Epithelial cell of proximal tubule (primary cell): Measurements from ENCODE around the gene UBXN4. TPM values are rescaled to one million over a fixed set of nuclear protein-coding genes. Genes with fewer than 3 reads are reported as not detected.
"Not testable (repeated sequence)": the region's sequence is repeated elsewhere in the genome, so short reads cannot be mapped to it uniquely, and the experiment has no call there.

Source experiments
- DNase-seq: peaks from one replicate; pipeline ENCODE4 v3.0.0-alpha.2; 2011; ENCODE audit warnings: low read depth
- H3K4me3 ChIP-seq: 2 replicates; pipeline ENCODE4 v1.5.1; 2011; ENCODE audit warnings: low read depth, mild to moderate bottlenecking, low read length
- total RNA-seq: library from RNA; depleted of rRNA; stranded (reverse); fragments of >200 nt; gene quantifications from 2 replicates; pipeline ENCODE4 v1.2.3, GENCODE V29; 2015
- TF ChIP-seq, protein P1 (sequence below): conservative IDR thresholded peaks from 2 replicates; pipeline ENCODE4 v1.5.1; 2012; ENCODE audit warnings: low read depth, mild to moderate bottlenecking, low read length

Gene UBXN4
- 47.2 and 50.2 TPM in 2 replicates for total RNA-seq

DNA sequence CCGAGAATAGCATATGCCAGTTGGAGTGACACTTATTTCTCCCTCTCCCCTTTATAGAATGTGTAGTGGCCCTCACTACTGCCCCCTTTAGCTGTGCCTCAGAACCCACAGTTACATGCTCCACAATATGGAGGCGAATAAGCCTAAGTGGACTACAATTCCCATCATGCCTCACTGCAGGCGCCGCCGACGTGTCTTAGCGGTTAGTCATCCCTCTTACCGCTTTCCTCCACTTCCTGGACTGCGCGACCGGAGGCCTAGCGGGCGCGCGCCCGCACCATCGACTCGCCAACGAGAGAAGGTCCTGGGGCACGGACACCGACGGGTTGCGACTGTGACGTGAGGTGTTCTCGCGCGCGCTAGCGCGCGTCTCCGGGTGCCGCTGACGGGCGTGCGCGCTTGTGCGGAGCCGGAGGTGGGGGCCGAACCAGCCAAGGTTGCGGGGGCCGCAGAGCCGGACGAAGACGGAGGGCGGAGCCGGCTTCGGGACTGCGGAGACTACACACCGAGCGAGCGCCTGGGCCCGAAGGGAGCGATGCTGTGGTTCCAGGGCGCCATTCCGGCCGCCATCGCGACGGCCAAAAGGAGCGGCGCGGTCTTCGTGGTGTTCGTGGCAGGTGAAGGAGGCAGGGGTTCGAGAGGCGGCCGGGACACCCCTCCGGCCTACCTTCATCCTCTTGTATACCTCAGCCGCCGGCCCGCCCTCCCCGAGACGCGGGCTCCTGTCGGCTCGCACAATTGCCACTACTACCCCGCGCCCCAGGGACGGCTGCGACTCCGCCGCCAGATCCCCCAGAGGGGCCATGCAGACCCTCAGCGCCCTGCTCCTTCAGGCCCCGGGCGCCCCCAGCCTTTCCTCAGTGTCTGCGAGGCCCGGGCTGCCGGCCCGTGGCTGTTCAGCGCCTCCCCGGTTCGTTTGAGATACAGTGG, at the start of gene UBXN4:
Gene UBXN4 (plus strand): TSS at position 461 of the 930 bp plus-strand sequence. CDS start 75 bp downstream, at position 536.
- peak within 1 kb of the TSS; percentile 78 for H3K4me3 ChIP-seq
- DNase-seq, result peak; percentile 81
- TF ChIP-seq, protein P1, sequence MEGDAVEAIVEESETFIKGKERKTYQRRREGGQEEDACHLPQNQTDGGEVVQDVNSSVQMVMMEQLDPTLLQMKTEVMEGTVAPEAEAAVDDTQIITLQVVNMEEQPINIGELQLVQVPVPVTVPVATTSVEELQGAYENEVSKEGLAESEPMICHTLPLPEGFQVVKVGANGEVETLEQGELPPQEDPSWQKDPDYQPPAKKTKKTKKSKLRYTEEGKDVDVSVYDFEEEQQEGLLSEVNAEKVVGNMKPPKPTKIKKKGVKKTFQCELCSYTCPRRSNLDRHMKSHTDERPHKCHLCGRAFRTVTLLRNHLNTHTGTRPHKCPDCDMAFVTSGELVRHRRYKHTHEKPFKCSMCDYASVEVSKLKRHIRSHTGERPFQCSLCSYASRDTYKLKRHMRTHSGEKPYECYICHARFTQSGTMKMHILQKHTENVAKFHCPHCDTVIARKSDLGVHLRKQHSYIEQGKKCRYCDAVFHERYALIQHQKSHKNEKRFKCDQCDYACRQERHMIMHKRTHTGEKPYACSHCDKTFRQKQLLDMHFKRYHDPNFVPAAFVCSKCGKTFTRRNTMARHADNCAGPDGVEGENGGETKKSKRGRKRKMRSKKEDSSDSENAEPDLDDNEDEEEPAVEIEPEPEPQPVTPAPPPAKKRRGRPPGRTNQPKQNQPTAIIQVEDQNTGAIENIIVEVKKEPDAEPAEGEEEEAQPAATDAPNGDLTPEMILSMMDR, result peak; percentile 59

DNA sequence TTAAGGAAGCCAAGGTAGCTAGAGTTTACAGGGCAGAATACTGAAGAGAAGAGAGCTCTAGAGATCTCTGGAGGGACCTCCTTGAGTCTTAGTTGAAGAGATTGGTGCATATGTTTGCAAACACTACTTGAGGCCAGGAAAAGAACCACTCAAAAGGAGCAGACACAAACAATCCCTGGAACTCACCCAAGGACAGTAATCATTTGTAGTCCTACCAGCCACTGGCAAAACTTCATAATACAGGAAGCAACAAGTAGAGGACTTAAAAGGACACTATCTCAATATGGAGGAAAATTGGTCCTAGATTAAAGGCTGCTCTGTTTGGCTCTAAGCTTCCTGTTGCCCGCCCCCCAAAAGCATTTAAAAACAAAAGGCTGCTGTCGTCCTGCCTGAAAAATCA, 46.9 kb upstream of the UBXN4 start:
- no peak for DNase-seq
- H3K4me3 ChIP-seq, result no peak overlapping the region
- TF ChIP-seq, protein P1, result no peak

- no peak for DNase-seq
- TF ChIP-seq, protein P1, result no peak
- no peak overlapping the region for H3K4me3 ChIP-seq
Measured at GRCh38 chr2:135698838-135699237, 42.8 kb upstream of the UBXN4 start.

GRCh38 chr2:135701442-135701841, 40.2 kb upstream of the UBXN4 start:
- H3K4me3 ChIP-seq, result no peak overlapping the region
- DNase-seq, result peak; percentile 60
- TF ChIP-seq, protein P1, result no peak

DNA sequence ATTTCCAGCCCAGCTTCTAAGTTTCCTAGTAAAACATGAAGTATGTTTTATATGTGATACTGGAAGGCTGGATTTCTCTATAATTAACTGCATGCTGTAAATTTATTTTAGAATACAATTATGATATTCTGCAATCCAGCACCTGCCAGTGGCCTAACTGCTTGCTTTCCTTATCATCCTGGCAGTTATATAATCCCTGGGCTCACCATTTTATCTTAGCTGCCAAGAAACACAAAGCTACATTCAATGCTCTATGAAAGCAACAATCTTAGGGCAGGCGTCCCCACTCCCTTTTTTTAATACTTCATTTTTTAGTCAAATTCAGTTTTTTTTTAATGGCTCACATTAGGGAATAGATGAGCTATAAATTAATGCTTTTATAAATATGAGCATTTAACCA, 38.4 kb upstream of the UBXN4 start:
- TF ChIP-seq, protein P1, result no peak
- no peak overlapping the region for H3K4me3 ChIP-seq
- DNase-seq, result no peak

- H3K4me3 ChIP-seq, DNase-seq: not testable (repeated sequence)
Measured at GRCh38 chr2:135704075-135704474, 37.6 kb upstream of the UBXN4 start.

DNA sequence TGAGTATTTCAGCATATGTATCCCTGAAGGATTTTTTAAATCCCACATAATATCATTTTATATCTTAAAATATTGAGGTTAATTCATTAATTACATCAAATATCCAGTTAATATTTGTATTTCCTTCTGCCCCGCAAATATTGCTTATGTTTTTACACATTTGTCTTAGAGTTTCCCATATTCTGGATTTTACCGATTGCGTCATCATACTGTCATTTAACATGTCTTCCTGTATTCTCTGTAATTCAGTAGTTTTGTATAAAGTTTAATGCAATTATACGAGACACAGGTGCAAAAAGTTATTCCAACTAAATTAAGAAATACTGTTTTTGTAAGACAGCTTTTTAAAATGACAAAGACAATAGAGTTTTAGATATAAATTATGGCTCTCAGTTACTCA, 33.5 kb upstream of the UBXN4 start:
- H3K4me3 ChIP-seq, result no peak overlapping the region
- TF ChIP-seq, protein P1, result no peak
- DNase-seq, result no peak
